Endothelial cell of umbilical vein (primary cell): ENCODE measurements around the gene TAOK1.

Experiments
- CTCF ChIP-seq, 2 donors: IDR thresholded peaks; 1 replicate in 1 of 2; 2 replicates in 1 of 2; pipeline ENCODE4 v1.5.1; 2011; ENCODE audit warnings: low read length in 2 of 2, mild to moderate bottlenecking in 2 of 2, moderate library complexity in 2 of 2, control low read depth in 1 of 2, inconsistent platforms in 1 of 2, low read depth in 1 of 2; ENCODE audit not compliant: insufficient read depth in 1 of 2; ENCODE audit errors: extremely low read depth in 1 of 2
- EZH2 ChIP-seq: IDR thresholded peaks from 2 replicates; pipeline ENCODE4 v1.6.1; 2012; ENCODE audit warnings: borderline replicate concordance, low read depth, mild to moderate bottlenecking, moderate library complexity, low read length, inconsistent platforms; ENCODE audit not compliant: severe bottlenecking

- no peak for TF ChIP-seq CTCF (IDR thresholded peaks at IDR 0.05; ENCODE audit: extremely low read depth in 1 of 2, insufficient read depth in 1 of 2, low read depth in 1 of 2, low read length in 2 of 2)
- TF ChIP-seq EZH2, result no peak
Measured at GRCh38 chr17:29584452-29585079, 194.4 kb downstream of the TAOK1 start.
